Tibial nerve (tissue), 4 donors: ENCODE measurements around the gene TMPRSS7.

Source experiments
- CTCF ChIP-seq, 5 experiments: fragments of 200-600 bp in 3 of 5; fragments of 450-650 bp in 2 of 5; sonication (generic) in 3 of 5; IDR thresholded peaks; one replicate each; pipeline ENCODE4 v1.5.1; 2016 to 2019; ENCODE audit warnings: antibody characterized with exemption in 5 of 5, mild to moderate bottlenecking in 3 of 5, moderate library complexity in 2 of 5
- EP300 ChIP-seq, 2 donors: sonication (generic); formaldehyde crosslinking; IDR thresholded peaks; one replicate each; pipeline ENCODE4 v1.6.1; 2017; ENCODE audit warnings: antibody characterized with exemption in 2 of 2, mild to moderate bottlenecking in 1 of 2
- POLR2A ChIP-seq, 2 donors: fragments of 450-650 bp; IDR thresholded peaks; one replicate each; pipeline ENCODE4 v1.6.1; 2017; ENCODE audit warnings: antibody characterized with exemption in 2 of 2, mild to moderate bottlenecking in 2 of 2, moderate library complexity in 2 of 2

- TF ChIP-seq CTCF (IDR thresholded peaks at IDR 0.05) (no peak), EP300 (IDR thresholded peaks at IDR 0.05) (no peak), POLR2A (IDR thresholded peaks at IDR 0.05) (no peak)
Observed at GRCh38 chr3:112087746-112088145, 53.2 kb downstream of the TMPRSS7 start.
